HG03457 (cell line): ENCODE results near the gene CCDC171.
"Not testable (repeated sequence)": the region's sequence is repeated elsewhere in the genome, so short reads cannot be mapped to it uniquely, and the experiment has no call there.

Experiments
- ATAC-seq: cut with Tn5 transposase; IDR thresholded peaks from one replicate; pipeline ENCODE4 v1.9.1; 2021; ENCODE audit warnings: moderate number of reproducible peaks; ENCODE audit not compliant: unreplicated experiment

The CCDC171 gene

GRCh38 chr9:15549611-15550010 is 3.2 kb upstream of the CCDC171 start:
- no peak for ATAC-seq

- peak; percentile 11 for ATAC-seq
Measured at GRCh38 chr9:15553528-15553898, 670 bp downstream of the CCDC171 start.

GRCh38 chr9:15570769-15571168 is 17.9 kb downstream of the CCDC171 start:
- no peak for ATAC-seq

- ATAC-seq: no peak
Measured at GRCh38 chr9:15572200-15572770, 19.4 kb downstream of the CCDC171 start.

DNA sequence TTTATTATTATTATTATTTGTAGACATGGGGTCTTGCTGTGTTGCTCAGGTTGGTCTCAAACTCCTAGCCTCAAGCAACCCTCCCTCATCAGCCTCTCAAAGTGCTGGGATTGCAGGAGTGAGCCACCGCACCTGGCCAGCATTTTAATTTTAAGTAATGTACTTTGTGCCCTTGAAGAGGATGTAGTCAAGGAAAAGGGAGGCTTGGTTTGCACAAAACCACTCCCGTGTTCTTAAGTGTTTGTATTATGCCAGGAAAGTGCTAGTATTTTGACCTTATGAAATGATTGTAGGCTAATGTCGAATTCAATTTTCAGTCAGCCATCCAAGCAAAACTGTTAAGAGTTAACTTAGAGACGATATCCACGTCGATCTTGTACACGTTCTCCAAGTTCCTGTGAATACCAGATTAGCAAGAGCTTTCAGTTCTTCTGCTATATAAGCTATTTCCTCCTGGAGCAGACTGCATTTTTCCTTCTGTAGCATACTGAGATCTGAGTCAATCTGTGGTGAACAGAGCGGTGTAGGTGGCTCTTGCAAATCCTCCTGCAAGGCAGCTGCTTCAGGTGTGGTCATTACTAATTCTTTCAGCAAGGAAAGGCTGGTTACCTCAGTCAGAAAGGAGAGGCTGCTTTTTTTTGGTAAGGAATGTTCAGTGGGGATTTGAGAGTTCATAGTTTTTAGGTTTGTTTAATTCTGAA is 23.7 kb downstream of the CCDC171 start:
- no peak for ATAC-seq

- ATAC-seq: no peak
Measured at GRCh38 chr9:15578714-15579113, 25.9 kb downstream of the CCDC171 start.

- ATAC-seq: no peak
Measured at GRCh38 chr9:15584379-15584778, 31.5 kb downstream of the CCDC171 start.

- no peak for ATAC-seq
Measured at GRCh38 chr9:15592317-15592716, 39.5 kb downstream of the CCDC171 start.

- not testable (repeated sequence) for ATAC-seq
Measured at GRCh38 chr9:15592940-15593339, 40.1 kb downstream of the CCDC171 start.

GRCh38 chr9:15600666-15601330 is 48.0 kb downstream of the CCDC171 start:
- ATAC-seq: not testable (repeated sequence)

- no peak for ATAC-seq
Measured at GRCh38 chr9:15606643-15607472, 54.0 kb downstream of the CCDC171 start.

- peak; percentile 94 for ATAC-seq
Measured at GRCh38 chr9:15612962-15613361, 60.1 kb downstream of the CCDC171 start.

DNA sequence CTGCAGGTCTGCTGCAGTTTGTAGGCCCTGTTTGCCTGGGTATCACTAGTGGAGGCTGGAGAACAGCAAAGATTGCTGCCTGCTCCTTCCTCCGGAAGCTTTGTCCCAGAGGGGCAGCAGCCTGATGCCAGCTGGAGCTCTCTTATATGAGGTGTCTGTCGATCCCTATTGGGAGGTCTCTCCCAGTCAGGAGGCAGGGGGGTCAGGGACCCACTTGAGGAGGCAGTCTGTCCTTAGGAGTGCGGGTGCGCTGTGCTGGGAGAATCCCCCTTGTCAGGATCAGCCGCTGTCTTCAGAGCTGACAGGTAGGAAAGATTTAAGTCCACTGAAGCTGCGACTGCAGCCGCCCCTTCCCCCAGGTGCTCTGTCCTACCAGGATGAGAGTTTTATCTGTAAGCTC is 64.9 kb downstream of the CCDC171 start:
- no peak for ATAC-seq

DNA sequence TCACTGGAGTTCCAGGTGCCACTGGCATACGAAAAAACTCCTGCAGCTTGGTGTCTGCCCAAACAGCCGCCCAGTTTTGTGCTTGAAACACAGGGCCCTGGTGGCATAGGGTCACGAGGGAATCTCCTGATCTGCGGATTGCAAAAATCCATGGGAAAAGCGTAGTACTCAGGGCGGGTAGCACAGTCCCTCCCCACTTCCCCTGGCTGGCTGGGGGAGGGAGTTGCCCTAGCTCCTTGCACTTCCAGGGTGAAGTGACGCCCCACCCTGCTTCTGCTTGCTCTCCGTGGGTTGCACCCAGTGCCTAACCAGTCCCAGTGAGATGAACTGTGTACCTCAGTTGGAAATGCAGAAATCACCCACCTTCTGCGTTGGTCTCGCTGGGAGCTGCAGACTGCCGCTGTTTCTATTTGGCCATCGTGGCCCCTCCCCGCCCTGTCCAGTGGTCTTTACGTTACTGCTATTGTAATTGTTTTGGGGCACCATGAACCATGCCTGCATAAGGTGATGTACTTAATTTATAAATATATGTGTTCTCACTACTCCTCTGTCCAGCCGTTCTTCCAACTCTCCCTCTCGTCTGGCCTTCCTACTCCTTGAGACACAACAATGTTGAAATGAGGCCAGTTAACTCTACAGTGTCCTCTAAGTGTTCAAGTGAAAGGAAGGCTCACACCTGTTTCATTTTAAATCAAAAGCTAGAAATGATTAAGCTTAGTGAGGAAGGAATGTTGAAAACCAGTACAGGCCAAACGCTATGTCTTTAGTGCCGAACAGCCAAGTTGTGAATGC is 65.9 kb downstream of the CCDC171 start:
- ATAC-seq: no peak

DNA sequence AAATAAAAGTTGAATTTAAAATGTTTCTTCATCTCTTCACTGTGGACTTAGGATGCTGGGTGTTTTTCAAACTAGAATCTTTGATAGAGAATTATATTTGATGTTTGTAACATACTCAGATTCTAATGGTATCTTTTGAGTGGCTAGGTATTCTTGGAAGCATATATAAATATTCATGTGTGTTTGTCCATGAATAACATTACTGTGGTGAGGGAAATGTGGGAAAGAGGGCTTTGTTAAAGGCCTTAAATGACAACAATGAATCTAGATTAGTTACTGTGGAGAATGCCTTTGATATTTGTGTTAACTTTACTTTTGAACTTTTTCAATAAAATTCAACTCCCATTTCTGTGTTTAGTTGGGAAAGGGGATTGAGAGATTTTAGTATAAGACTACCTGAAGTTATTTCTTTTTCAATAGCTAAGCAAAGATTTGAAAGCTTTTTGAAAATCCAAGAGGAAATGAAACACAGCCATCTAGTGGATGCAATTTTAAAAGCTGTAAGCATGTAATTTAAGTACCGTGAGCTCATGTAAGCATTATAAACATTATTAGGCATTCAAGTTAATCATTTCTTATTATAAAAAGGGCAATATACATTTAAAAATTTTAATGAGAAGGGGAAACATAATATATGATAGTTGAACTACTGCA is 69.6 kb downstream of the CCDC171 start:
- ATAC-seq: no peak

DNA sequence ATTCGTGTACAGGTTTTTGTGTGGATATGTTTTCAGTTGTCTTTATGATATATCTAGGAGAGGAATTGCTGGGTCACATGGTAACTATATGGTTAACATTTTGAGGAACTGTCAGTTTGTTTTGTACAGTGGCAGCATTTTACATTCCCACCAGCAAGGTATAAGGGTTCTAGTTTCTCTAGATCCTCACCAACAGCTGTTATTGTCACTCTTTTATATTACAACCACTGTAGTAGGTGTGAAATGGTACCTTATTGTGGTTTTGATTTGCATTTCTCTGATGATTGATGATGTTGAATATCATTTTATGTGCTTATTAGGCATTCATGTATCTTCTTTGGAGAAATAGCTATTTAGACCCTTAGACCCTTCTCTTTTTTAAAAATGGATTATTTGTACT is 82.9 kb downstream of the CCDC171 start:
- ATAC-seq: no peak

DNA sequence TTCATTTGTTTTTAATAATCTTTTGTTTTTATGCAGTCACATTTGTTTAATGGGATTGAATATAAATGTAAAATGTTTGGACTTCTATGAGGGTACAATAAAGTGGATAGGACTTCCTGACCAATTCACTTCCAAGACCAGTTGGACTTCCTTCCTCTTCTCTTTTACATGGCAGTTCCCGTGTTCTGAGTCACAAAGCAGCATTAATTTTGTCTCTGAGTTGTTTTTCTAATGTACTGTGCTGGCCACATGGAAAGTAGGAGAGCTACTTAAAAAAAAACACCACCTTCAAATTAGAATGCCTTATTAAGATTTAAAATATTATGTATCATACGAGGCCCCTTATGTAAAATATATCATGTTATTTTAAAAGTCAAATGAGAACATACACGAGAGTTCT is 87.3 kb downstream of the CCDC171 start:
- no peak for ATAC-seq

DNA sequence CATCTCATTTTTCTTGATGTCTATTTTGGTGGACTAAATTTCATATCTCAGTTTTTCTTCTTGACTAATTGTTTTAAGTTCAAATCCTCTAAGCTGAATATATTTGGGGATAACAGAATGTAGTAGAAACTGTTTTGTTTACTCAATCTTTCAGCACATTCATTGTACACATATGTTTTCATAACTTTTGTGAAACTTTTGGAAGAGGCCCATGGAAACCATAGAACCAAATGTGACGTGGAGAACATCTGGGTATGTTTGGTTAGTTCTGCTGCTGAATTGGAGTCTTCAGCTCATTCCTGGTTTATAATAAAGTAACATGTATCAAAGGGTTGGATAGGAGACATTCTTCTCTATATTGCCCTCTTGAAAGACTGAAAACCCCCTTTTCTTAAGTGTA is 88.4 kb downstream of the CCDC171 start:
- ATAC-seq: no peak

- no peak for ATAC-seq
Measured at GRCh38 chr9:15642369-15642962, 89.6 kb downstream of the CCDC171 start.

DNA sequence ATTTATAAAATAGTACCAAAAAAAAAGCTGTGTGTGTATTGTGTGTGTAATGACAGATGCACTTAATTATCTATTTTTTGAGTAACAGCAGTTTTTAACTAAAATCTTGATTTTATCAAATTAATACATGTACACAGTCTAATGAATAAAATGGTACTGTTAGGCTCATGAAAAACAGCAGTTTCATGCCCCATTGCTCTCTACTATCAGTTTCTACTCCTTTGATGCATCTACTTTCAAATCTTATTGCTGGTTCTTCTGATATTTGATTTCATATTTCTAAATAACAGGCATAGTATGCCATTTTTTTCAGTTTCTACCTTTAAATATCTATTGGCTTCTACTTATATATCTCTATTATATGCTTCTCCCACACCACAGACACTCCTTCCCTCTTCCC is 117.4 kb downstream of the CCDC171 start:
- peak; percentile 60 for ATAC-seq
